Measurements from ENCODE around the gene MAL. TPM values are rescaled to one million over a fixed set of nuclear protein-coding genes. Genes with fewer than 3 reads are reported as not detected.

MAL gene
- total RNA-seq, 1 donor, result not detected

GRCh38 chr2:95017071-95017501, 8.4 kb upstream of the MAL start:
- TF ChIP-seq CTCF (IDR thresholded peaks at IDR 0.05; ENCODE audit: extremely low read depth, low read depth, low read length), result no peak
- H3K27ac ChIP-seq (ENCODE audit: low read depth, low read length), result no peak overlapping the region
- H4K20me1 ChIP-seq (ENCODE audit: insufficient read depth, low read length), result no peaks in the 10 kb centered on the region
- peak; percentile 58 for DNase-seq (ENCODE audit: insufficient read length, low spot score, missing footprints)
- H2AFZ ChIP-seq (ENCODE audit: low read length), result no peak overlapping the region
- H3K4me3 ChIP-seq (ENCODE audit: insufficient read depth, low read length), result no peak overlapping the region
- H3K36me3 ChIP-seq (ENCODE audit: insufficient read depth, low read length), result no peaks in the 10 kb centered on the region
- H3K4me1 ChIP-seq (ENCODE audit: insufficient read depth, low read length), result no peaks in the 10 kb centered on the region
- no peak overlapping the region for H3K4me2 ChIP-seq (ENCODE audit: insufficient read depth, low read length)
- no peaks in the 10 kb centered on the region for H3K79me2 ChIP-seq (ENCODE audit: insufficient read depth, low read length)
- H3K27me3 ChIP-seq (ENCODE audit: insufficient read depth, low read length), result peaks cover 18% of the 10 kb centered on the region
- no peaks in the 10 kb centered on the region for H3K9me3 ChIP-seq (ENCODE audit: low read depth, low read length)

GRCh38 chr2:95017836-95018235, 7.7 kb upstream of the MAL start:
- no peaks in the 10 kb centered on the region for H3K79me2 ChIP-seq (ENCODE audit: insufficient read depth, low read length)
- H2AFZ ChIP-seq (ENCODE audit: low read length), result no peak overlapping the region
- H3K4me1 ChIP-seq (ENCODE audit: insufficient read depth, low read length), result no peaks in the 10 kb centered on the region
- peak; percentile 30 for DNase-seq (ENCODE audit: insufficient read length, low spot score, missing footprints)
- no peaks in the 10 kb centered on the region for H3K36me3 ChIP-seq (ENCODE audit: insufficient read depth, low read length)
- H3K27me3 ChIP-seq (ENCODE audit: insufficient read depth, low read length), result peaks cover 18% of the 10 kb centered on the region
- no peak overlapping the region for H3K4me2 ChIP-seq (ENCODE audit: insufficient read depth, low read length)
- no peak overlapping the region for H3K4me3 ChIP-seq (ENCODE audit: insufficient read depth, low read length)
- no peaks in the 10 kb centered on the region for H3K9me3 ChIP-seq (ENCODE audit: low read depth, low read length)
- H4K20me1 ChIP-seq (ENCODE audit: insufficient read depth, low read length), result no peaks in the 10 kb centered on the region
- no peak overlapping the region for H3K27ac ChIP-seq (ENCODE audit: low read depth, low read length)
- TF ChIP-seq CTCF (IDR thresholded peaks at IDR 0.05; ENCODE audit: extremely low read depth, low read depth, low read length), result no peak

- no peak for DNase-seq (ENCODE audit: insufficient read length, low spot score, missing footprints)
- Histone ChIP-seq H3K4me2 (ENCODE audit: insufficient read depth, low read length) (no peak overlapping the region), H3K27ac (ENCODE audit: low read depth, low read length) (no peak overlapping the region), H2AFZ (ENCODE audit: low read length) (no peak overlapping the region), H3K79me2 (ENCODE audit: insufficient read depth, low read length) (no peaks in the 10 kb centered on the region), H3K9me3 (ENCODE audit: low read depth, low read length) (no peaks in the 10 kb centered on the region), H3K27me3 (ENCODE audit: insufficient read depth, low read length) (peaks cover 18% of the 10 kb centered on the region), H3K4me3 (ENCODE audit: insufficient read depth, low read length) (no peak overlapping the region), H4K20me1 (ENCODE audit: insufficient read depth, low read length) (no peaks in the 10 kb centered on the region), H3K4me1 (ENCODE audit: insufficient read depth, low read length) (no peaks in the 10 kb centered on the region), H3K36me3 (ENCODE audit: insufficient read depth, low read length) (no peaks in the 10 kb centered on the region)
- TF ChIP-seq CTCF (IDR thresholded peaks at IDR 0.05; ENCODE audit: extremely low read depth, low read depth, low read length), result no peak
Observed at GRCh38 chr2:95018301-95018700, 7.2 kb upstream of the MAL start.

- Histone ChIP-seq H3K4me1 (ENCODE audit: insufficient read depth, low read length) (no peaks in the 10 kb centered on the region), H3K27me3 (ENCODE audit: insufficient read depth, low read length) (peaks cover 24% of the 10 kb centered on the region), H4K20me1 (ENCODE audit: insufficient read depth, low read length) (no peaks in the 10 kb centered on the region), H3K4me3 (ENCODE audit: insufficient read depth, low read length) (no peak overlapping the region), H3K4me2 (ENCODE audit: insufficient read depth, low read length) (no peak overlapping the region), H3K79me2 (ENCODE audit: insufficient read depth, low read length) (no peaks in the 10 kb centered on the region), H2AFZ (ENCODE audit: low read length) (no peak overlapping the region), H3K36me3 (ENCODE audit: insufficient read depth, low read length) (no peaks in the 10 kb centered on the region), H3K9me3 (ENCODE audit: low read depth, low read length) (no peaks in the 10 kb centered on the region), H3K27ac (ENCODE audit: low read depth, low read length) (no peak overlapping the region)
- no peak for DNase-seq (ENCODE audit: insufficient read length, low spot score, missing footprints)
- TF ChIP-seq CTCF (IDR thresholded peaks at IDR 0.05; ENCODE audit: extremely low read depth, low read depth, low read length), result no peak
Observed at GRCh38 chr2:95018861-95019550, 6.5 kb upstream of the MAL start.
